ENCODE data around the gene CHST3. TPM values are rescaled to one million over a fixed set of nuclear protein-coding genes. Genes with fewer than 3 reads are reported as not detected.

Gene CHST3
- total RNA-seq, 1 experiment from 2014 or later = 44.6 TPM

DNA sequence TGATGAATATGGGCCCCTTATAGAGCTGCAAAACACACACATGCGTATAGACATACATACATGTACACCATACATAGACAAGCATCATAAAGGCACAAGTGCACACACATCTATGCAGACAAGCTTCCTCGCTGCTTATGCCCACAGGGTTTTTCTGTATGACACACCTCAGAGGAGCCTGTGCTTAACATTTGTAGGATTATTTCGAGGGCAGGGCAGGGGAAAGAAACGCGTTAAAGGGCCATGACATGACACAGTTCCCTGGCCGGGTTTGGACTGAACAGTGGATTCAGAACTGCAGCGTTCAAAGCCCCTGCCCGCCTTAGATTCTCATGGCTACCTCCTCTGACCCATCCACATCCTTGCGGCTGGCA is 44.8 kb downstream of the CHST3 start:
- CTCF ChIA-PET = no interaction called here
- ATAC-seq (no peak), DNase-seq (ENCODE audit: low read depth, low spot score) (no peak)
- in situ Hi-C loops (cut with HindIII; ENCODE audit: low pct_unique_long_range_greater_than_20kb, low sequenced_read_pairs) (no loop called here), intact Hi-C loops (cut with micrococcal nuclease; ENCODE audit: unreplicated experiment) (no loop called here)
- no peaks in the 10 kb centered on the region for H3K27me3 ChIP-seq (ENCODE audit: control insufficient read depth, insufficient read depth, low read length)
- H3K4me1 ChIP-seq (ENCODE audit: control insufficient read depth, insufficient read depth, low read length) = no peaks in the 10 kb centered on the region
- POLR2A ChIA-PET = no interaction called here
- BruUV-seq (replicated peaks) = no TSS peak
- no peak overlapping the region for H3K27ac ChIP-seq (ENCODE audit: low read length)
- 0 out of 2 replicates have a peak, but pooled peaks cover 4% of the 10 kb centered on the region for H3K36me3 ChIP-seq (ENCODE audit: control insufficient read depth, insufficient read depth, low read length)
- TF ChIP-seq, protein P1, sequence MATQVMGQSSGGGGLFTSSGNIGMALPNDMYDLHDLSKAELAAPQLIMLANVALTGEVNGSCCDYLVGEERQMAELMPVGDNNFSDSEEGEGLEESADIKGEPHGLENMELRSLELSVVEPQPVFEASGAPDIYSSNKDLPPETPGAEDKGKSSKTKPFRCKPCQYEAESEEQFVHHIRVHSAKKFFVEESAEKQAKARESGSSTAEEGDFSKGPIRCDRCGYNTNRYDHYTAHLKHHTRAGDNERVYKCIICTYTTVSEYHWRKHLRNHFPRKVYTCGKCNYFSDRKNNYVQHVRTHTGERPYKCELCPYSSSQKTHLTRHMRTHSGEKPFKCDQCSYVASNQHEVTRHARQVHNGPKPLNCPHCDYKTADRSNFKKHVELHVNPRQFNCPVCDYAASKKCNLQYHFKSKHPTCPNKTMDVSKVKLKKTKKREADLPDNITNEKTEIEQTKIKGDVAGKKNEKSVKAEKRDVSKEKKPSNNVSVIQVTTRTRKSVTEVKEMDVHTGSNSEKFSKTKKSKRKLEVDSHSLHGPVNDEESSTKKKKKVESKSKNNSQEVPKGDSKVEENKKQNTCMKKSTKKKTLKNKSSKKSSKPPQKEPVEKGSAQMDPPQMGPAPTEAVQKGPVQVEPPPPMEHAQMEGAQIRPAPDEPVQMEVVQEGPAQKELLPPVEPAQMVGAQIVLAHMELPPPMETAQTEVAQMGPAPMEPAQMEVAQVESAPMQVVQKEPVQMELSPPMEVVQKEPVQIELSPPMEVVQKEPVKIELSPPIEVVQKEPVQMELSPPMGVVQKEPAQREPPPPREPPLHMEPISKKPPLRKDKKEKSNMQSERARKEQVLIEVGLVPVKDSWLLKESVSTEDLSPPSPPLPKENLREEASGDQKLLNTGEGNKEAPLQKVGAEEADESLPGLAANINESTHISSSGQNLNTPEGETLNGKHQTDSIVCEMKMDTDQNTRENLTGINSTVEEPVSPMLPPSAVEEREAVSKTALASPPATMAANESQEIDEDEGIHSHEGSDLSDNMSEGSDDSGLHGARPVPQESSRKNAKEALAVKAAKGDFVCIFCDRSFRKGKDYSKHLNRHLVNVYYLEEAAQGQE (IDR thresholded peaks at IDR 0.05; ENCODE audit: insufficient read depth in 1 of 2, low read depth in 2 of 2, low read length in 1 of 2) = no peak
- H3K4me3 ChIP-seq (ENCODE audit: low read depth in 2 of 2, low read length in 2 of 2) = no peak overlapping the region
- H3K9me3 ChIP-seq (ENCODE audit: control insufficient read depth, insufficient read depth, low read depth, low read length) = no peaks in the 10 kb centered on the region

DNA sequence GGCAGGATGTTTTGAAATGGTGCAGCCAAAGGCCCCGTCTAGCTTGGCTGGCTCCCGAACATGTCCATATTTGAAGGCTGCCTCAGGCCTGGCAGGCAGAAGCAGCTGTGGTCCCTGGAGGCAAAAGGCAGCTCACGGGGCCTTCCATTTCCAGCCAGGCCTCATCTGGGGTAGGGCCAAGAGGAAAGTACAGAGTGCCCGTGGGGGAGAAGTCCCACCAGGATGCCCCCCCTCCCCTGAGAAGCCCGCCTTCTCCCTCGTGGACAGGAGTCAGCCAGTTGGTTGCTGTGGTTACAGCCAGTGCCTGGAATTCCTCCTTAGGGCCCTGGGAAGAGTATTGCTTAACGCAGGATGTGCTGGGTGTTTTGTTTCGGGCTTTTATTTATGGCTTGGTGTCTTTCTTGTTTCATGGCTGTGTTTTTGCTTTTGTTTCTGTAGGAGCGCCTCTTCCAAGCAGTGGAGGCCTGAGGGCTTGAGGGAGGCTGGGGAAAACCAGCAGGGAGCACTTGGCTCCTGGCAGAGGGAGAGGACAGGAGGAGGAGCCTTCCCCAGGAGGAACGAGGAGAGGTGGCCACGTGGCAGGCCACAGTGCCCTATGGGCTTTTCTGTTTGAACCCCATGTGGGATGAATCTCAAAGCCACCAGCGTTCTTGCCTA is 45.4 kb downstream of the CHST3 start:
- intact Hi-C loops (cut with micrococcal nuclease; ENCODE audit: unreplicated experiment) (no loop called here), in situ Hi-C loops (cut with HindIII; ENCODE audit: low pct_unique_long_range_greater_than_20kb, low sequenced_read_pairs) (no loop called here)
- no peak for DNase-seq (ENCODE audit: low read depth, low spot score)
- POLR2A ChIA-PET = no interaction called here
- 0 out of 2 replicates have a peak, but pooled peaks cover 4% of the 10 kb centered on the region for H3K36me3 ChIP-seq (ENCODE audit: control insufficient read depth, insufficient read depth, low read length)
- BruUV-seq (replicated peaks) = no TSS peak
- H3K4me3 ChIP-seq (ENCODE audit: low read depth in 2 of 2, low read length in 2 of 2) = no peak overlapping the region
- TF ChIP-seq, protein P1 (IDR thresholded peaks at IDR 0.05; ENCODE audit: insufficient read depth in 1 of 2, low read depth in 2 of 2, low read length in 1 of 2) = no peak
- TF ChIP-seq, protein P2, sequence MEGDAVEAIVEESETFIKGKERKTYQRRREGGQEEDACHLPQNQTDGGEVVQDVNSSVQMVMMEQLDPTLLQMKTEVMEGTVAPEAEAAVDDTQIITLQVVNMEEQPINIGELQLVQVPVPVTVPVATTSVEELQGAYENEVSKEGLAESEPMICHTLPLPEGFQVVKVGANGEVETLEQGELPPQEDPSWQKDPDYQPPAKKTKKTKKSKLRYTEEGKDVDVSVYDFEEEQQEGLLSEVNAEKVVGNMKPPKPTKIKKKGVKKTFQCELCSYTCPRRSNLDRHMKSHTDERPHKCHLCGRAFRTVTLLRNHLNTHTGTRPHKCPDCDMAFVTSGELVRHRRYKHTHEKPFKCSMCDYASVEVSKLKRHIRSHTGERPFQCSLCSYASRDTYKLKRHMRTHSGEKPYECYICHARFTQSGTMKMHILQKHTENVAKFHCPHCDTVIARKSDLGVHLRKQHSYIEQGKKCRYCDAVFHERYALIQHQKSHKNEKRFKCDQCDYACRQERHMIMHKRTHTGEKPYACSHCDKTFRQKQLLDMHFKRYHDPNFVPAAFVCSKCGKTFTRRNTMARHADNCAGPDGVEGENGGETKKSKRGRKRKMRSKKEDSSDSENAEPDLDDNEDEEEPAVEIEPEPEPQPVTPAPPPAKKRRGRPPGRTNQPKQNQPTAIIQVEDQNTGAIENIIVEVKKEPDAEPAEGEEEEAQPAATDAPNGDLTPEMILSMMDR (IDR thresholded peaks at IDR 0.05) = no peak
- TF ChIP-seq SIN3A (IDR thresholded peaks at IDR 0.05; ENCODE audit: borderline replicate concordance, insufficient read depth, low read depth, low read length) (no peak), TCF7L2 (IDR thresholded peaks at IDR 0.05; ENCODE audit: low read depth, low read length) (no peak), POLR2AphosphoS5 (IDR thresholded peaks at IDR 0.05; ENCODE audit: low read depth, low read length) (no peak)
- ATAC-seq = no peak
- CTCF ChIA-PET = no interaction called here
- H3K4me1 ChIP-seq (ENCODE audit: control insufficient read depth, insufficient read depth, low read length) = no peaks in the 10 kb centered on the region
- no peaks in the 10 kb centered on the region for H3K9me3 ChIP-seq (ENCODE audit: control insufficient read depth, insufficient read depth, low read depth, low read length)
- no peaks in the 10 kb centered on the region for H3K27me3 ChIP-seq (ENCODE audit: control insufficient read depth, insufficient read depth, low read length)
- no peak overlapping the region for H3K27ac ChIP-seq (ENCODE audit: low read length)

Measured in Panc1 (cell line).